K562 (cell line): Measurements from ENCODE around the gene RALB. TPM values are rescaled to one million over a fixed set of nuclear protein-coding genes. Genes with fewer than 3 reads are reported as not detected.

Experiments
- ATAC-seq: fragments of 200-7000 bp; cut with Tn5 transposase; 3 replicates; pipeline ENCODE4 v1.9.1; 2020; ENCODE audit warnings: moderate library complexity
- BruUV-seq: library from RNA; stranded (reverse); fragments of 400-500 nt; replicated peaks from 2 replicates; lab custom pipeline; 2021; lab: Mats Ljungman, UMichigan
- CTCF ChIA-PET: fragments of 300-600 bp; formaldehyde crosslinking; extraction: SDS; loops from one replicate; lab custom pipeline; 2021; ENCODE audit warnings: low intra/inter-chr PET ratio; lab: Yijun Ruan, JAX
- POLR2A ChIA-PET: fragments of 300-600, 350-650 bp; sonication (Branson Sonifier 250); formaldehyde crosslinking; extraction: SDS; loops from one replicate; lab custom pipeline; 2021; ENCODE audit warnings: antibody characterized with exemption, inconsistent platforms; lab: Yijun Ruan, JAX
- DNase-seq, 4 experiments: peaks; one replicate each; pipeline versions ENCODE4 v3.0.0 to v3.0.0-alpha.2; 2011 to 2018; ENCODE audit warnings: low spot score in 3 of 4, mixed read lengths in 3 of 4; ENCODE audit errors: extremely low read depth in 1 of 4
- FAIRE-seq: peaks from 2 replicates; lab custom pipeline; 2011; peaks lifted over from hg19 to GRCh38; lab: Jason Lieb, UNC
- H2AFZ ChIP-seq: 2 replicates; pipeline ENCODE4 v1.6.0; 2011; ENCODE audit warnings: low read depth, low read length, control low read depth, inconsistent platforms
- H3K27ac ChIP-seq: fragments of 200-600 bp; 3 replicates; pipeline ENCODE4 v1.8.0; 2011; ENCODE audit warnings: low read depth, mild to moderate bottlenecking, control low read depth, inconsistent platforms, low read length, moderate library complexity, mixed read lengths; ENCODE audit errors: extremely low read depth
- H3K27me3 ChIP-seq, 2 experiments: fragments of 300-600 bp in 1 of 2; 2 replicates in 1 of 2; 3 replicates in 1 of 2; pipeline versions ENCODE4 v1.6.0 to v1.8.0; 2011; ENCODE audit warnings: inconsistent platforms in 2 of 2, low read length in 2 of 2, mild to moderate bottlenecking in 1 of 2, mixed read lengths in 1 of 2, moderate library complexity in 1 of 2; ENCODE audit not compliant: control insufficient read depth in 2 of 2, insufficient read depth in 2 of 2
- H3K36me3 ChIP-seq: fragments of 300-600 bp; 3 replicates; pipeline ENCODE4 v1.8.0; 2011; ENCODE audit warnings: mild to moderate bottlenecking, low read length, inconsistent platforms; ENCODE audit not compliant: control insufficient read depth, insufficient read depth
- H3K4me1 ChIP-seq, 2 experiments: fragments of 200-600 bp in 1 of 2; replicated peaks in 1 of 2; 2 replicates in 1 of 2; 3 replicates in 1 of 2; pipeline versions ENCODE4 v1.5.1 to v1.8.0; 2011; ENCODE audit warnings: inconsistent platforms in 2 of 2, low read length in 2 of 2, mild to moderate bottlenecking in 1 of 2, mixed read lengths in 1 of 2, moderate library complexity in 1 of 2; ENCODE audit not compliant: control insufficient read depth in 2 of 2, insufficient read depth in 2 of 2
- H3K4me2 ChIP-seq: 2 replicates; pipeline ENCODE4 v1.6.1; 2011; ENCODE audit warnings: low read length, control low read depth, inconsistent platforms, mixed read lengths; ENCODE audit not compliant: insufficient read depth
- H3K4me3 ChIP-seq: fragments of 200-600 bp; sonication (generic), shearing (Covaris generic); 2 replicates; pipeline ENCODE4 v1.5.1; 2016; ENCODE audit warnings: control low read depth, inconsistent platforms
- H3K79me2 ChIP-seq: fragments of 200-600 bp; 3 replicates; pipeline ENCODE4 v1.8.0; 2011; ENCODE audit warnings: low read length, inconsistent platforms; ENCODE audit not compliant: control insufficient read depth, insufficient read depth
- H3K9ac ChIP-seq, 2 experiments: 2 replicates each; pipeline versions ENCODE4 v1.6.0 to v1.6.1; 2011; ENCODE audit warnings: low read depth in 2 of 2, low read length in 2 of 2, control low read depth in 1 of 2, inconsistent platforms in 1 of 2, mild to moderate bottlenecking in 1 of 2, mixed read lengths in 1 of 2; ENCODE audit not compliant: insufficient read depth in 1 of 2
- H3K9me1 ChIP-seq: one replicate; pipeline ENCODE4 v1.6.0; 2011; ENCODE audit warnings: inconsistent platforms, mild to moderate bottlenecking, low read length, moderate library complexity; ENCODE audit not compliant: control insufficient read depth, insufficient read depth
- H3K9me3 ChIP-seq: replicated peaks from 2 replicates; pipeline ENCODE4 v1.5.1; 2011; ENCODE audit warnings: low read depth, low read length, inconsistent platforms; ENCODE audit not compliant: control insufficient read depth, insufficient read depth
- H4K20me1 ChIP-seq: replicated peaks from 2 replicates; pipeline ENCODE4 v1.6.1; 2011; ENCODE audit warnings: low read length, inconsistent platforms, mixed read lengths; ENCODE audit not compliant: control insufficient read depth, insufficient read depth
- MTA2 ChIP-seq: fragments of 450-650 bp; IDR thresholded peaks from 2 replicates; pipeline ENCODE4 v1.6.1; 2016; ENCODE audit warnings: low read depth
- MTF1 ChIP-seq: fragments of 250-450 bp; sonication (Bioruptor Pico); IDR thresholded peaks from 2 replicates; pipeline ENCODE4 v1.9.0; 2021; ENCODE audit warnings: moderate library complexity, mild to moderate bottlenecking, inconsistent platforms, borderline replicate concordance
- PHB ChIP-seq: fragments of 250-450 bp; sonication (Bioruptor Pico); IDR thresholded peaks from 2 replicates; pipeline ENCODE4 v1.5.0; 2021
- SIX5 ChIP-seq, 2 experiments: IDR thresholded peaks; 2 replicates each; pipeline ENCODE4 v1.6.1; 2011; ENCODE audit warnings: low read length in 2 of 2, borderline replicate concordance in 1 of 2, low read depth in 1 of 2, mild to moderate bottlenecking in 1 of 2, moderate library complexity in 1 of 2; ENCODE audit not compliant: insufficient read depth in 1 of 2
- TCF7 ChIP-seq: sonication (generic); IDR thresholded peaks from 2 replicates; pipeline ENCODE4 v1.6.1; 2016; ENCODE audit warnings: antibody characterized with exemption, borderline replicate concordance
- ZNF589 ChIP-seq: fragments of 200-800 bp; sonication (Bioruptor generic); IDR thresholded peaks from 2 replicates; pipeline ENCODE4 v1.6.1; 2016; ENCODE audit warnings: low read depth, missing genetic modification characterization, missing compliant biosample characterization
- ZNF79 ChIP-seq: fragments of 250-450 bp; sonication (Bioruptor Pico); IDR thresholded peaks from 2 replicates; pipeline ENCODE4 v1.4.0; 2020; ENCODE audit warnings: low read depth, mild to moderate bottlenecking, moderate library complexity
- in situ Hi-C: fragments of 300-500 bp; cut with MboI; formaldehyde crosslinking; loops from 4 replicates; pipeline ENCODE4 v1.15.0; 2018; ENCODE audit warnings: inconsistent platforms, mixed read lengths
- intact Hi-C: fragments of 100-400 bp; cut with micrococcal nuclease; formaldehyde crosslinking; loops from 2 replicates; pipeline ENCODE4 v1.14.2; 2022
- polyA plus RNA-seq, 8 experiments: library from polyadenylated mRNA; depleted of rRNA in 4 of 8; stranded (reverse) in 5 of 8; unstranded in 3 of 8; fragments of >200 nt; fragmentation: Nextera tagmentation in 2 of 8; fragmentation: Illumina TruSeq in 1 of 8; extraction: Ambion mirVana in 2 of 8; extraction: Trizol in 1 of 8; gene quantifications; 2 replicates each; pipeline versions ENCODE4 v1.2.1 to v1.2.3, GENCODE V29; 2011 to 2014; ENCODE audit warnings: inconsistent platforms in 1 of 8, missing spikeins in 1 of 8
- total RNA-seq, 7 experiments: library from RNA; depleted of rRNA in 6 of 7; stranded (reverse); fragments of >200 nt in 6 of 7; fragmentation: Illumina TruSeq in 2 of 7; extraction: Trizol in 2 of 7; gene quantifications; 2 replicates each; pipeline versions ENCODE4 v1.2.1 to v1.2.3, GENCODE V29; 2011 to 2021; ENCODE audit warnings: low replicate concordance in 1 of 7
- TF ChIP-seq, protein P1 (sequence below), 2 experiments: fragments of 450-650 bp in 1 of 2; sonication (generic) in 1 of 2; formaldehyde crosslinking in 1 of 2; IDR thresholded peaks; 2 replicates each; pipeline versions ENCODE4 v1.7.1 to v1.9.0; 2016 to 2022; ENCODE audit warnings: inconsistent platforms in 1 of 2, mild to moderate bottlenecking in 1 of 2, missing genetic modification reagents in 1 of 2

RALB gene
- total and polyA plus RNA-seq, 9 of the 15 experiments (the other 6 are each of a cell fraction or from before 2014, with no cell fraction given) = 14.8 to 65.6 (median 38.4) TPM

GRCh38 chr2:120317180-120317533, 64.5 kb downstream of the RALB start:
- CTCF ChIA-PET = no interaction called here
- TF ChIP-seq ZNF589 (CRISPR knock-in tag) (no peak), PHB (CRISPR knock-in tag) (no peak), ZNF79 (CRISPR knock-in tag) (no peak), TCF7 (no peak), MTF1 (CRISPR knock-in tag) (no peak), MTA2 (no peak), SIX5 (IDR thresholded peaks at IDR 0.05; ENCODE audit: borderline replicate concordance in 1 of 2, insufficient read depth in 1 of 2, low read depth in 1 of 2, low read length in 2 of 2) (no peak)
- TF ChIP-seq, protein P1, sequence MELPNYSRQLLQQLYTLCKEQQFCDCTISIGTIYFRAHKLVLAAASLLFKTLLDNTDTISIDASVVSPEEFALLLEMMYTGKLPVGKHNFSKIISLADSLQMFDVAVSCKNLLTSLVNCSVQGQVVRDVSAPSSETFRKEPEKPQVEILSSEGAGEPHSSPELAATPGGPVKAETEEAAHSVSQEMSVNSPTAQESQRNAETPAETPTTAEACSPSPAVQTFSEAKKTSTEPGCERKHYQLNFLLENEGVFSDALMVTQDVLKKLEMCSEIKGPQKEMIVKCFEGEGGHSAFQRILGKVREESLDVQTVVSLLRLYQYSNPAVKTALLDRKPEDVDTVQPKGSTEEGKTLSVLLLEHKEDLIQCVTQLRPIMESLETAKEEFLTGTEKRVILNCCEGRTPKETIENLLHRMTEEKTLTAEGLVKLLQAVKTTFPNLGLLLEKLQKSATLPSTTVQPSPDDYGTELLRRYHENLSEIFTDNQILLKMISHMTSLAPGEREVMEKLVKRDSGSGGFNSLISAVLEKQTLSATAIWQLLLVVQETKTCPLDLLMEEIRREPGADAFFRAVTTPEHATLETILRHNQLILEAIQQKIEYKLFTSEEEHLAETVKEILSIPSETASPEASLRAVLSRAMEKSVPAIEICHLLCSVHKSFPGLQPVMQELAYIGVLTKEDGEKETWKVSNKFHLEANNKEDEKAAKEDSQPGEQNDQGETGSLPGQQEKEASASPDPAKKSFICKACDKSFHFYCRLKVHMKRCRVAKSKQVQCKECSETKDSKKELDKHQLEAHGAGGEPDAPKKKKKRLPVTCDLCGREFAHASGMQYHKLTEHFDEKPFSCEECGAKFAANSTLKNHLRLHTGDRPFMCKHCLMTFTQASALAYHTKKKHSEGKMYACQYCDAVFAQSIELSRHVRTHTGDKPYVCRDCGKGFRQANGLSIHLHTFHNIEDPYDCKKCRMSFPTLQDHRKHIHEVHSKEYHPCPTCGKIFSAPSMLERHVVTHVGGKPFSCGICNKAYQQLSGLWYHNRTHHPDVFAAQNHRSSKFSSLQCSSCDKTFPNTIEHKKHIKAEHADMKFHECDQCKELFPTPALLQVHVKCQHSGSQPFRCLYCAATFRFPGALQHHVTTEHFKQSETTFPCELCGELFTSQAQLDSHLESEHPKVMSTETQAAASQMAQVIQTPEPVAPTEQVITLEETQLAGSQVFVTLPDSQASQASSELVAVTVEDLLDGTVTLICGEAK (IDR thresholded peaks at IDR 0.05) = peak; percentile 94
- TF ChIP-seq, protein P1 (CRISPR knock-in tag; IDR thresholded peaks at IDR 0.05) = peak; percentile 93

More at GRCh38 chr2:120317180-120317533, 64.5 kb downstream of the RALB start:
- BruUV-seq = no TSS peak
- Histone ChIP-seq H3K9me3 (no peaks in the 10 kb centered on the region), H3K4me2 (no peak overlapping the region), H3K4me3 (no peak overlapping the region), H3K4me1 (peaks cover 0 to 6% of the 10 kb centered on the region in 2 experiments; a peak in 2 of 5 replicates), H3K27ac (no peak overlapping the region), H3K36me3 (no peaks in the 10 kb centered on the region), H4K20me1 (peaks cover 19% of the 10 kb centered on the region), H3K79me2 (no peaks in the 10 kb centered on the region), H3K27me3 (peaks cover 51 to 83% of the 10 kb centered on the region in 2 experiments), H2AFZ (no peak overlapping the region), H3K9ac (no peak overlapping the region), H3K9me1 (peaks cover 4% of the 10 kb centered on the region)
- DNase-seq (no peak), ATAC-seq (no peak), FAIRE-seq (no peak)
- POLR2A ChIA-PET = interaction anchor here (0.5 to 1.5 kb wide), 4 partner anchors 9 to 527 kb away, joined by 3 read pairs; no protein-coding TSS in a partner anchor
- in situ Hi-C loops = loop anchor here (10.0 kb wide), 1 partner anchor 202 kb away; no protein-coding TSS in a partner anchor
- intact Hi-C loops = loop anchor here (10.0 kb wide), 2 partner anchors 302 to 358 kb away; partner anchors contain the start of gene EPB41L5
